ENCODE results near the gene TSR3. TPM values are rescaled to one million over a fixed set of nuclear protein-coding genes. Genes with fewer than 3 reads are reported as not detected.

TSR3 gene
- total RNA-seq, 1 experiment from 2014 or later, result 117 TPM

- H3K9me2 ChIP-seq (replicated peaks; ENCODE audit: low read length), result no peaks in the 10 kb centered on the region
- no peaks in the 10 kb centered on the region for H3K27me3 ChIP-seq (ENCODE audit: low read length)
- H3K27ac ChIP-seq (ENCODE audit: low read length), result no peak overlapping the region
- no peaks in the 10 kb centered on the region for H4K20me1 ChIP-seq (ENCODE audit: low read length)
- ATAC-seq (no peak), DNase-seq (no peak)
- no peak overlapping the region for H2AFZ ChIP-seq (ENCODE audit: low read length)
- POLR2A ChIA-PET (ENCODE audit: unreplicated experiment), result no interaction called here
- BruUV-seq (replicated peaks), result no TSS peak
- no peaks in the 10 kb centered on the region for H3K9me3 ChIP-seq (ENCODE audit: low read length)
- H3K79me2 ChIP-seq (ENCODE audit: low read length), result no peaks in the 10 kb centered on the region
- intact Hi-C loops (cut with micrococcal nuclease), result no loop called here
- no peak overlapping the region for H3K4me3 ChIP-seq (ENCODE audit: low read length)
- H3K36me3 ChIP-seq (ENCODE audit: low read depth, low read length), result no peaks in the 10 kb centered on the region
- H3K4me1 ChIP-seq (ENCODE audit: insufficient read depth, low read length), result no peaks in the 10 kb centered on the region
- no peak overlapping the region for H3K9ac ChIP-seq (ENCODE audit: low read length)
- TF ChIP-seq EZH2 (IDR thresholded peaks at IDR 0.05; ENCODE audit: low read length, unreplicated experiment), result no peak
- no peak for TF ChIP-seq CTCF (conservative IDR thresholded peaks at IDR 0.05; ENCODE audit: low read depth, low read length)
- no peak for TF ChIP-seq EZH2phosphoT487 (IDR thresholded peaks at IDR 0.05; ENCODE audit: borderline replicate concordance, low read length)
- CTCF ChIA-PET, result no interaction called here
- H3K4me2 ChIP-seq (ENCODE audit: low read length), result no peak overlapping the region
- no peaks in the 10 kb centered on the region for H3F3A ChIP-seq (ENCODE audit: low read length, unreplicated experiment)
Observed at GRCh38 chr16:1398826-1399581, 47.3 kb upstream of the TSR3 start.

GRCh38 chr16:1398351-1398750, 46.7 kb upstream of the TSR3 start:
- Histone ChIP-seq H3K79me2 (ENCODE audit: low read length) (no peaks in the 10 kb centered on the region), H3K4me2 (ENCODE audit: low read length) (no peak overlapping the region), H2AFZ (ENCODE audit: low read length) (no peak overlapping the region), H3K27me3 (ENCODE audit: low read length) (no peaks in the 10 kb centered on the region), H3K9me3 (ENCODE audit: low read length) (no peaks in the 10 kb centered on the region), H3K9ac (ENCODE audit: low read length) (no peak overlapping the region), H3K4me1 (ENCODE audit: insufficient read depth, low read length) (no peaks in the 10 kb centered on the region), H3K36me3 (ENCODE audit: low read depth, low read length) (no peaks in the 10 kb centered on the region), H4K20me1 (ENCODE audit: low read length) (no peaks in the 10 kb centered on the region), H3K9me2 (replicated peaks; ENCODE audit: low read length) (no peaks in the 10 kb centered on the region), H3F3A (ENCODE audit: low read length, unreplicated experiment) (no peaks in the 10 kb centered on the region), H3K27ac (ENCODE audit: low read length) (no peak overlapping the region), H3K4me3 (ENCODE audit: low read length) (no peak overlapping the region)
- intact Hi-C loops (cut with micrococcal nuclease), result no loop called here
- CTCF ChIA-PET, result no interaction called here
- TF ChIP-seq EZH2phosphoT487 (IDR thresholded peaks at IDR 0.05; ENCODE audit: borderline replicate concordance, low read length) (no peak), EZH2 (IDR thresholded peaks at IDR 0.05; ENCODE audit: low read length, unreplicated experiment) (no peak), CTCF (conservative IDR thresholded peaks at IDR 0.05; ENCODE audit: low read depth, low read length) (no peak)
- ATAC-seq (no peak), DNase-seq (no peak)
- BruUV-seq (replicated peaks), result no TSS peak
- POLR2A ChIA-PET (ENCODE audit: unreplicated experiment), result no interaction called here

GRCh38 chr16:1397779-1398178, 46.1 kb upstream of the TSR3 start:
- no peak overlapping the region for H3K27ac ChIP-seq (ENCODE audit: low read length)
- H3K79me2 ChIP-seq (ENCODE audit: low read length), result no peaks in the 10 kb centered on the region
- H3K4me3 ChIP-seq (ENCODE audit: low read length), result no peak overlapping the region
- BruUV-seq (replicated peaks), result no TSS peak
- no peaks in the 10 kb centered on the region for H3K27me3 ChIP-seq (ENCODE audit: low read length)
- intact Hi-C loops (cut with micrococcal nuclease), result no loop called here
- H3K4me1 ChIP-seq (ENCODE audit: insufficient read depth, low read length), result no peaks in the 10 kb centered on the region
- no peak for TF ChIP-seq EZH2phosphoT487 (IDR thresholded peaks at IDR 0.05; ENCODE audit: borderline replicate concordance, low read length)
- no peak for TF ChIP-seq CTCF (conservative IDR thresholded peaks at IDR 0.05; ENCODE audit: low read depth, low read length)
- no peak for TF ChIP-seq EZH2 (IDR thresholded peaks at IDR 0.05; ENCODE audit: low read length, unreplicated experiment)
- no peak overlapping the region for H3K4me2 ChIP-seq (ENCODE audit: low read length)
- H2AFZ ChIP-seq (ENCODE audit: low read length), result no peak overlapping the region
- no peaks in the 10 kb centered on the region for H3K36me3 ChIP-seq (ENCODE audit: low read depth, low read length)
- no peaks in the 10 kb centered on the region for H3F3A ChIP-seq (ENCODE audit: low read length, unreplicated experiment)
- ATAC-seq, result no peak
- H3K9me3 ChIP-seq (ENCODE audit: low read length), result no peaks in the 10 kb centered on the region
- ChIA-PET CTCF (no interaction called here), POLR2A (ENCODE audit: unreplicated experiment) (no interaction called here)
- H3K9ac ChIP-seq (ENCODE audit: low read length), result no peak overlapping the region
- H3K9me2 ChIP-seq (replicated peaks; ENCODE audit: low read length), result no peaks in the 10 kb centered on the region
- no peaks in the 10 kb centered on the region for H4K20me1 ChIP-seq (ENCODE audit: low read length)
- DNase-seq, result no peak
